NCI-H748 treated with DMSO at 0.1 percent for 48 hours (cell line): Measurements from ENCODE around the gene SLC38A8.
A peak's percentile ranks its signal among the peaks of the same experiment; 100 is the strongest.

Source experiments
- DNase-seq: peaks from one replicate; lab custom pipeline; 2025; lab: John Stamatoyannopoulos, UW

SLC38A8 gene

GRCh38 chr16:84048871-84049270, 6.3 kb upstream of the SLC38A8 start:
- DNase-seq = no peak

GRCh38 chr16:84048270-84048669, 5.7 kb upstream of the SLC38A8 start:
- no peak for DNase-seq

DNA sequence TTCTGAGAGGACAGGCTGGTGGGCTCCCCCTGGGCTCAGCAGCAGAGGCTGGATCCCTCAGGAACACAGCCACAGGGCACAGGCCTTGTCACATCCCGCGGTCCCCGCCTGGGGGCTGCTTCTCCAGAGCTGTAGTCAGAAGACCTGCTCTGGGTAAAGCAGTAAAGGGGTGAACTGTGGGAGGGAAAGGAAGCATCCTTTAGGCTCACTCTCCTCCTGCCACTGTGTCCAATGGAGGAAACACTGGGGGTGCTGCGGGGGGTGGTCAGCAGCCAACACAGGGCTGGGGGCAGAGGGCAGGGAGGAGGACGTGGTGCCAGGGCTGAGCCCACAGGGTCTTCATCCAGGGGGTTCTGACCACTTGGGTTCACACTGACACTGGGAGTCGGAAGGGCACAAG, 5.0 kb upstream of the SLC38A8 start:
- DNase-seq = no peak

DNA sequence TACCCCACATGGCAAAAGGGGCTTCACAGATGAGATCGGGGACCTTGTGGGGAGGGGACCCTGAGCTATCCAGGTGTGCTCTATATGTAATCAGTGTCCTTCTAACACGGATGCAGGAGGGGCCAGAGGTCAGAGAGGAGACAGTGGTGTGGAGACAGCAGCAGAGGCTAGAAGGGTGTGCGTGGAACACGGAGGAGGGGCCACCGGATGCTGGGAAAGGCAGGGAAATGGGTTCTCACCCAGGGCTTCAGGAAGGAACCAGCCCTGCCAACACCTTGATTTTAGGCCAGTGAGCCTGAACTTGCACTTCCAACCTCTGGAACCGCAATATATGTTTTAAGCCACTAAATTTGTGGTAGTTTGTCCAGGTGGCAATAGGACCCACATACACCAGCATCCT, 4.6 kb upstream of the SLC38A8 start:
- DNase-seq = no peak

- DNase-seq = no peak
Measured at GRCh38 chr16:84045818-84046470, 3.3 kb upstream of the SLC38A8 start.

GRCh38 chr16:84045001-84045817, 2.6 kb upstream of the SLC38A8 start:
- no peak for DNase-seq

- DNase-seq = no peak
Measured at GRCh38 chr16:84044118-84044488, 1.5 kb upstream of the SLC38A8 start.

DNA sequence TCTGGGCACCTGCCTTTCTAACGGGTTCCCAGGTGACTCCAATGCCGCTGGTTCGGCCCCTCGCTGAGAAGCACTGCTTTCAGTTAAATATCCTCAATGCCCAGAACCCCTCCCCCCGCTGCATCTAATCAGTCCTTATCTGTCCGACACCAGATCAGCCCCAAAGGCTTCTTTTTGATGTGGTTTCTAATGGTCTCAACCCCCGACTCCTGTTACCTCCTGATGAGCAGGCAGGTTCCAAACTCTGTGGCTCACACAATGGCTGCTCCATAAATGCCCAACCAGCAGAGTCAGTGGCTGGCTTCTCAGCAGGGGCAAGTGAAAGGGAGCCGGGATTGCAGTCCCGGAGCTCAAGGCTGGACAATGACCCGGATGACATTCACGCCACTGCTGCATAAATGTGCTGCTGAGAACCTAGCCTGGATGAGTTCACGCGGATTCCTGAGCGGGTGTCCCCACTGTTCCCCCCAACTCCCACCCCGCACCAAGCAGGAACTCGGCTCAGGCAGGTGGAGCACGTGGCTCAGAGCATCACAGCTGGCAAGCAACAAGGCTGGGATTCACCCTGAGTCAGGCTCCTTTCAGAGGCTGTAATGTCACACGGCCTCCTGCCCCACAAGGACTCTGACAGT, 1.0 kb upstream of the SLC38A8 start:
- DNase-seq = no peak

DNA sequence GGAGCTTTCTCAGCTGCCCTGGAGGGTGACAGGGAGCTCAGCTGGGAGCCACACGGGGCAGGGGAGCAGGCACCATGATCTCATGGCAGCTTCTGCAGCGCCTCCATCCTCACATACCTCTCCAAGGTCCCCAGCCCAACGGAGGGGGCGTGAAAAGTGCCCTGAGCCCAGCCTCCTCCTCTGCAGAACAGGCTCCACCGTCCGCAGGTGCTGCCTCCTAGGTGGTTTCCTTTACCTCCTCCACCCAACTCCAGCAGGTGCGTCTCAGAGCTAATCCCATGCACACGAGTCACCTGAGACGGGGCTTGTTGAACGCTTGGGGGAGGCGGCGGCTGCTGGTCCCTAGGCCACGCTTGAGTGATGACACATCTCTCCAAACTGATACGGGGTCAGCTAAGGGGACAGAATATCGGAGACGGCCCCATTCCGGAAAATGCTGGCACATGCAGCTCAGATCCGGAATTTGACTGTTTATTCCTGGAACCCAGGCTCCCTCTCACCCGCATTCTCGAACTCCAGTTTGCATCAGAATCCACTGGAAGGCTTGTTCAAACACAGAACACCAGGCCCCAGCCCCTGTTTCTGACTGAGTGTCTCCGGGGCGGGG, 387 bp upstream of the SLC38A8 start:
- DNase-seq = peak; percentile 1

DNA sequence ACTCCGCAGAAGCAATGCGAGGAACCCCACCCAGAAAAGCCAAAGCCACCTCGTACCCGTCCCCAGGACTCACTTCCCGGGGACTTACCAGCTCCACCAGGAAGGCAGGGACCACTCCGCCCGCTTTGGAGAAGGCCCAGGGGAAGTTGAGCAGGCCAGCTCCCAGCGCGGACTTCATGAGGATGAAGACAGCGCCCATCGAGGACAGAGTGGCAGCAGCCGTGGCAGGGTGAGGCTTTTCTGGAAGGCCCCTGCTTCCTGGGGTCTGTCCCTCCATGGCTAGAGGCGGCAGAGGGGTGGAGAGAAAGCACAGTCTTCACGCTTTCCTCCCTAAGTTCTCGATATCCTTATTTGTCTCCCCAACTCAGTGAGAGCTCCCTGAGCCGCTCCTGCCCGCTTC, 714 bp downstream of the SLC38A8 start:
- no peak for DNase-seq

DNA sequence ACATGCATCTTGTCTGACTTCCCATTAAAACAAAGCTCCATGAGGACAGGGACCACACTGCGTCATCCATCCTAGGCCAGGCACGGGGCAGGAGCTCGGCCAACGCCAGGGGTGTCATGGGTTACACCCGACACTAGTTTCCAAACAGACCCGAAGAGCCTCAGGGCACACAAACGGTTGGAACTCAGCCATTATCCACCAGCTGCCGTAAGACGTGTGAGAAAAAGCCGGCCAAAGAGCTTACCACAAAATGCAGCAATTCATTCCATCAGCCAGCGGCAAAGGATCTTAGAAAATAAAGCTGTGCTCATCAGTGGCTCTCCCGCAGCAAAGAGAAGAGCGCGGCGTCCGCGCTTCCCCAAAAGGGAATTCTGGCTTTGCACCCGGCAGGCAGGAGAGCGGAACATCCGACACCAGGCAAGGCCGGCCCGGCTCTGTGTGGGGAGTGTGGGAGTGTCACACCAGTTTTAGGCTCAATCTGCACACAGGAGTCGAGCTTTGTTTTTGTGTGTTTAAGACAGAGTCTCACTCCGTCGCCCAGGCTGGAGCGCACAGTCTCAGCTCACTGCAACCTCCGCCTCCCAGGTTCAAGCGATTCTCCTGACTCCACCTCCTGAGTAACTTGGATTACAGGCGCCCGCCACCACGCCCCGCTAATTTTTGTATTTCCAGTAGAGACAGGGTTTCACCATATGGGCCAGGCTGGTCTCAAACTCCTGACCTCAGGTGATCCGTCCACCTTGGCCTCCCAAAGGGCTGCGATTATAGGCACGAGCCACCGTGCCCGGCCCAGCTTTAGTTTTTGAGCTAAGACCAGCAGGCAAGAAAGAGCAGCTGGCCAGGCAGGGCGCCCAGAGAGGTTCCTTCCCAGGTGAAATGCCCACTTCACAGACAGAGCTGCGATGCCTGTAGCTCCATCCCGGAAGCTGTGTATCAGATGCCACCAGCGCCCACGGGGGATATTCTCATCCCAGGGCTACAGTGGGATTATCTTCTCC, 1.5 kb downstream of the SLC38A8 start:
- no peak for DNase-seq

- DNase-seq = no peak
Measured at GRCh38 chr16:84040226-84040822, 2.3 kb downstream of the SLC38A8 start.

DNA sequence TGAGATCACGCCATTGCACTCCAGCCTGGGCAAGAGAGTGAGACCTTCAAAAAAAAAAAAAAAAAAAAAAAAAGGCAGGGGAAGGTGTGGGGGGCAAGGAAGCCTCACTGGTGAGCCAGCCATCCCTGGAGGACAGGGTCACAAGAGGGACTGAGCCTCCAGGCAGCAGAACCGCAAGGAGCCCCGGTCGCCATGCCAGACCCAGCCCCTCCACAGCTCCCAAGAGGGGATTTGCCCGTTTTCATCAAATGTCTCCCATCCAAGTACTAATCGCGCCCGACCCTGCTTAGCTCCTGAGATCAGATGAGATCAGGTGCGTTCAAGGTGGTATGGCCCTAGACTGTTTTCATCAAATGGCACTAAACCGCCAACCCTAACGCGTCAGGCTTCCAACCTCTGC, 2.9 kb downstream of the SLC38A8 start:
- no peak for DNase-seq

DNA sequence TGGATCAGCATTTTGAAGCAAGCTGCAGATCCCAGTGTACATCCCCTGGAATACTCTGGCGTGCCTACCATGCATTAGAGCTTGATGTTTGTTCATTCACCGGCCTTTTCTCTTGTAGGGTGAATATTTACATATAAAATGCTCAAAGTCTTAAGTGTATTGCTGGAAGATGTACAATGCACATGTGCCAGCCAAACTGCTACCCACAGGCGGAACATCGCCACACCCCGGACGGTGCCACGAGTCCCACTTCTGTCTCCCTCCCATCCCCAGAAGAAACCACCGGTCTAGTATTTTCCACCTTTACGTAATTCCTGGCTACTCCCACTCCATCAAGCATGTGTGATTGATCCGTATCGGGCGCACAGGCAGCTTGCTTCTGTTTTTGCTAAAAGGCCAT, 4.1 kb downstream of the SLC38A8 start:
- no peak for DNase-seq

DNA sequence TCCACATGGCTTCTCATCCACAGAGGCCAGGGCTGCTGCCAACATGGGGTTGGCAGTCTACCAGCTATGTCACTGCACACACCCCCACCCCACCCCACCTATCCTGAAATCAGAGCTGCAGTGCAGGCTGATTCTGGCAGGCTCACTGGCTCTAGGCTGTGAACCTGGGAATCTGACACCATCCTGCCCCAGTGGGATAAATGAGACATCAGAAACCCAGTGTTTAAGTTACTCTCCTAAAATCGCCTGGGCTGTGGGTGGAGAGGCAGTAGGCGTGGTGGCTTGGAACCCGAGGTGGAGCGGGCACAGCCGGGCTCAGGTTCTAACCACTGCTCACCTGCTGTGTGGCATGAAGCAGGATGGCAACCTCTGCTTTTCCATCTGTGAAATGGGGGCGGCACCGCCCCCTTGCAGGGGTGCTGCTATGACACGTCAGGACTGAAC, 5.6 kb downstream of the SLC38A8 start:
- DNase-seq = no peak

- DNase-seq = no peak
Measured at GRCh38 chr16:84036131-84036530, 6.5 kb downstream of the SLC38A8 start.

DNA sequence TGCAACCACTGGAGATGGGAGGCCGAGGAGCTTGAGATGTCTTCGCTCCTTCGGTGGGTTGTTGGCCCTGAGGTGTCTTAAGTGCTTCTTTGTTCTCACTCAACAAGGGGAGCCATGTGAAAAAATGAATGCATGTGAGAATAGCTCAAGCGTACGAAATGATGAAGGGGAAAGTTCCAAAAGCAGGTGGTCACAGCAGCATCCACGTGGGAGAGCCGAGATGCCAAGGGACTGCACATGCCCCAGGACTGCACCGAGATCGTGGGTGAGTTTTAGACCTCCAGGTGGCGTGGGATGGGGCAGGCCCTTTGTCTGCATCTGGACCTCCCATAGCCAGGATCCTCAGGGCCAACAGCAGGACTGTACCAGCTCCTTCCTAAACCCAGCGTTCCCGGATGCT, 8.1 kb downstream of the SLC38A8 start:
- DNase-seq = no peak

DNA sequence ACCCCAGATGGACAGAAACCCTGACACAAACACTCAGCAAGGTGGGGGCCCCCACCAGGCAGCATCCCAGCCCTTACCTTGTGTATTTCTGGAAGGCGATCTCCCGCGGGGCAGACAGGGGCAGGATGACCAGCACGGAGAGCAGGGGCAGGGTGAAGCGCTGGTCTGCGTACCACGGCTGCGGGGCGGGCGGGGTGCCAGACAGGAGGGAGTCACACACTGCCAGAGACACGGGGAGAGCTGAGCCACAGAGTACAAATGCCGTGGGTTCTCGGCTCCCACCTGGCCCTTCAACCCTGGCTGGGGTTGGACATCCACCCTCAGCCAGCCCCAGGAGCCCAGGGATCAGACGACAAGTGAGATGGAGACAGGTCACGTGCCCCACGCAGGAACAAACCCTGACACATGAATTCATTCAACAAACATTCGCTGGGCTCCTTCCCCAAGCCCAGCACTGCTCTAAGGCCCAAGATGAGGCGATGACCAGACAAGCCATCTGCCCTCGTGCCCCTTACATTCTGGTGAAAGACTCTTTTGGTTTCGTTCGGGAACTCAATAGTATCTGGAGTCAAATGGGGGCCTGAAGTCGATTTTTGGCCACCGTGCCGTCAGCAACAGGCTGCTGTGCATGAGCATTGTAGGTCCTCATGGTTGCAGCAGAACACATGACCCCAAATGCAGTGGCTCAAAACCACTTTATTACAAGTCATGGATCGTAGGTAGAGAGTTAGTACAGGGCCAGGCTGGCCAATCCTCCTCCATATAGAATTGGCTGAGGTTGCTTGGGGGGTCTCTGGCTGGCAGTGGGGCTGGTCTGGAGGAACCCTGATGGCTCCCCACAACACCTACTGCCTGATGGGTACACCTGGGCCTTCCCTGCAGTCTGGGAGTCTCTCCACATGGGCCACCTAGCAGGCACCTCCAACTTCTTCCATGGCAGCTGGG, 9.1 kb downstream of the SLC38A8 start:
- no peak for DNase-seq

DNA sequence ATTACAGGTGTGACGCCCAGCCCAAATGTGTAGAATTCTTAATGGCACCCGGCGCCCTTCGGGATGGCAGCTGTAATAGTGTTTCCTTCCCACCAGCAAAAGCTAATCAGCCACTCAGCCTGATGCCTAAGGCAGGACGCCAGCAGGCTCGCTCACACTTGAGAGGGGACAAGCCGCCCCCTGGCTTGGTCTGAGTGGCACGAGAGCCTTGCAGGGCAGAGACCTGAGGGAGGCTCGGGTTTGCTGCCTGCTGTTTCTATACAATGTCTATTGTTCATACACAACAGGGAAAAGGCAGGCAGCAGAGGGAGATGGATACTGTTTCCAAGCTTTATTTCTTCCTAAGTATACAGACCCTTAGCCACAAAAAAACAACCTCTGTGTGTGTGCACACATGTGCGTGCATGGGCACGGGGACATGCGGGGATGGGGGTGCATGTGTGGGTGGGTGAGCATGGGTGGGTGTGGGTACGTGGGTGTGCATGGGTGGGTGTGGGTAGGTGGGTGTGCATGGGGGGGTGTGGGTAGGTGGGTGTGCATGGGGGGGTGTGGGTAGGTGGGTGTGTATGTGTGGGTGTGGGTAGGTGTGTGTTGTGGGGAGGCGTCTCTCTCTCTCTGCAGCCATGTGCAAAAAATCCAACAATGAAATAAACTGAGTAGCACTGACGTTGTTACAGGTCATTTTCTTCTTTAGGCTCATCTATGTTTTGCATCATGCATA, 10.0 kb downstream of the SLC38A8 start:
- DNase-seq = no peak
